Measurements from ENCODE around the gene PLXNA2. TPM values are rescaled to one million over a fixed set of nuclear protein-coding genes. Genes with fewer than 3 reads are reported as not detected.

PLXNA2 gene
- total RNA-seq, 1 experiment from 2014 or later = 0.89 TPM

GRCh38 chr1:208271236-208271635 is 27.1 kb upstream of the PLXNA2 start (continued):
- TF ChIP-seq CTCF (IDR thresholded peaks at IDR 0.05 in 2 of 3, conservative IDR thresholded peaks at IDR 0.05 in 1 of 3; ENCODE audit: borderline replicate concordance in 1 of 3, insufficient read depth in 1 of 3, low read depth in 2 of 3, low read length in 2 of 3) = no peak

- ChIA-PET POLR2A (no interaction called here), CTCF (interaction anchor here (0.8 kb wide), 1 partner anchor 26 kb away, joined by 3 read pairs; no protein-coding TSS in a partner anchor), RAD21 (ENCODE audit: low non-redundant PET in 1 of 2, low total read pairs in 2 of 2, uncharacterized antibody in 2 of 2, unreplicated experiment in 2 of 2) (no interaction called here)
- no peak for DNase-seq (ENCODE audit: low read depth, low spot score)
- Histone ChIP-seq H3K9me3 (ENCODE audit: control insufficient read depth in 1 of 2, insufficient read depth in 1 of 2, low read depth in 1 of 2, low read length in 2 of 2) (no peaks in the 10 kb centered on the region), H3K4me3 (replicated peaks in 1 of 2; ENCODE audit: low read depth in 1 of 2, low read length in 2 of 2) (no peak overlapping the region), H3K9me2 (ENCODE audit: insufficient read depth) (no peaks in the 10 kb centered on the region), H3K9ac (ENCODE audit: low read length) (no peak overlapping the region), H3K79me2 (ENCODE audit: insufficient read depth, low read length) (no peaks in the 10 kb centered on the region), H2AFZ (ENCODE audit: low read depth, low read length, poor library complexity, severe bottlenecking) (no peak overlapping the region), H4K20me1 (ENCODE audit: insufficient read depth) (no peaks in the 10 kb centered on the region), H3K27me3 (ENCODE audit: insufficient read depth, low read length) (peaks cover 89% of the 10 kb centered on the region), H3K4me1 (ENCODE audit: control insufficient read depth in 1 of 2, insufficient read depth in 2 of 2, low read length in 2 of 2) (no peaks in the 10 kb centered on the region), H3K36me3 (ENCODE audit: control insufficient read depth in 1 of 2, insufficient read depth in 2 of 2, low read length in 2 of 2) (no peaks in the 10 kb centered on the region), H3K27ac (ENCODE audit: low read depth, low read length) (no peak overlapping the region), H3K4me2 (ENCODE audit: low read length) (no peak overlapping the region)
- TF ChIP-seq EZH2 (IDR thresholded peaks at IDR 0.05) = no peak
- no peak for TF ChIP-seq JUND (IDR thresholded peaks at IDR 0.05)
- TF ChIP-seq EZH2phosphoT487 (IDR thresholded peaks at IDR 0.05; ENCODE audit: borderline replicate concordance) = no peak
- no peak for TF ChIP-seq POLR2A (IDR thresholded peaks at IDR 0.05; ENCODE audit: borderline replicate concordance, extremely low read depth, insufficient read depth, insufficient read length)
- TF ChIP-seq ELF1 (IDR thresholded peaks at IDR 0.05; ENCODE audit: borderline replicate concordance, low read depth) = no peak
- no peak for TF ChIP-seq CEBPB (IDR thresholded peaks at IDR 0.05; ENCODE audit: low read depth)
- TF ChIP-seq REST (IDR thresholded peaks at IDR 0.05; ENCODE audit: low read depth) = no peak
- TF ChIP-seq EGR1 (IDR thresholded peaks at IDR 0.05; ENCODE audit: low read depth) = no peak
- TF ChIP-seq FOSL1 (IDR thresholded peaks at IDR 0.05; ENCODE audit: low read depth) = no peak
- TF ChIP-seq YY1 (IDR thresholded peaks at IDR 0.05; ENCODE audit: extremely low read depth, insufficient replicate concordance, low read depth, low read length) = no peak
- TF ChIP-seq ZFX (IDR thresholded peaks at IDR 0.05) = no peak
- TF ChIP-seq ZBTB33 (IDR thresholded peaks at IDR 0.05; ENCODE audit: extremely low read depth, insufficient replicate concordance, low read length) = no peak
- TF ChIP-seq ZNF274 (IDR thresholded peaks at IDR 0.05; ENCODE audit: low read depth, low read length) = no peak
- no peak for TF ChIP-seq SRF (IDR thresholded peaks at IDR 0.05; ENCODE audit: low read depth)
- no TSS peak for BruUV-seq (replicated peaks)
- ATAC-seq = no peak
- intact Hi-C loops (cut with micrococcal nuclease) = no loop called here
These were observed 26.5 kb upstream of the PLXNA2 start for GRCh38 chr1:208270651-208271141.

Data from HCT116 (cell line).